Tibial nerve (tissue), 4 donors: ENCODE measurements around the gene HEATR9. TPM values are rescaled to one million over a fixed set of nuclear protein-coding genes. Genes with fewer than 3 reads are reported as not detected.
A peak's percentile ranks its signal among the peaks of the same experiment; 100 is the strongest.
"Not testable (repeated sequence)": the region's sequence is repeated elsewhere in the genome, so short reads cannot be mapped to it uniquely, and the experiment has no call there.

Experiments
- DNase-seq, 2 donors: peaks; one replicate each; pipeline ENCODE4 v3.0.0-alpha.2; 2019; ENCODE audit warnings: low spot score in 2 of 2
- H3K27ac ChIP-seq, 4 donors: fragments of 200-600 bp; sonication (generic) in 3 of 4; one replicate each; pipeline ENCODE4 v1.5.1; 2017 to 2019; ENCODE audit warnings: mild to moderate bottlenecking in 1 of 4
- H3K27me3 ChIP-seq, 2 donors: fragments of 200-600 bp; sonication (generic) in 1 of 2; one replicate each; pipeline versions ENCODE4 v1.5.1 to v1.6.0; 2017 to 2019
- H3K36me3 ChIP-seq, 3 donors: fragments of 200-600 bp; sonication (generic); one replicate each; pipeline ENCODE4 v1.5.1; 2018 to 2019
- H3K4me1 ChIP-seq, 4 donors: fragments of 200-600 bp; sonication (generic) in 3 of 4; one replicate each; pipeline ENCODE4 v1.5.1; 2017 to 2019
- H3K4me3 ChIP-seq, 4 donors: fragments of 200-600 bp; sonication (generic) in 3 of 4; one replicate each; pipeline ENCODE4 v1.5.1; 2017 to 2019; ENCODE audit warnings: mild to moderate bottlenecking in 1 of 4, moderate library complexity in 1 of 4
- H3K9me3 ChIP-seq, 4 donors: fragments of 200-600 bp; sonication (generic) in 3 of 4; one replicate each; pipeline ENCODE4 v1.5.1; 2017 to 2019
- CTCF ChIP-seq, 5 experiments: fragments of 200-600 bp in 3 of 5; fragments of 450-650 bp in 2 of 5; sonication (generic) in 3 of 5; IDR thresholded peaks; one replicate each; pipeline ENCODE4 v1.5.1; 2016 to 2019; ENCODE audit warnings: antibody characterized with exemption in 5 of 5, mild to moderate bottlenecking in 3 of 5, moderate library complexity in 2 of 5
- EP300 ChIP-seq, 2 donors: sonication (generic); formaldehyde crosslinking; IDR thresholded peaks; one replicate each; pipeline ENCODE4 v1.6.1; 2017; ENCODE audit warnings: antibody characterized with exemption in 2 of 2, mild to moderate bottlenecking in 1 of 2
- POLR2A ChIP-seq, 2 donors: fragments of 450-650 bp; IDR thresholded peaks; one replicate each; pipeline ENCODE4 v1.6.1; 2017; ENCODE audit warnings: antibody characterized with exemption in 2 of 2, mild to moderate bottlenecking in 2 of 2, moderate library complexity in 2 of 2
- WGBS, 2 donors: methylation state at CpG; one replicate each; pipeline ENCODE4 v1.1.5; 2018; 5-methylcytosine and 5-hydroxymethylcytosine counted together
- total RNA-seq, 4 donors: library from RNA; depleted of rRNA; stranded (reverse); fragments of >200 nt; gene quantifications; one replicate each; pipeline ENCODE4 v1.1.0, GENCODE V29; 2016

Gene HEATR9
- total RNA-seq, 4 donors from 2014 or later, result not detected

DNA sequence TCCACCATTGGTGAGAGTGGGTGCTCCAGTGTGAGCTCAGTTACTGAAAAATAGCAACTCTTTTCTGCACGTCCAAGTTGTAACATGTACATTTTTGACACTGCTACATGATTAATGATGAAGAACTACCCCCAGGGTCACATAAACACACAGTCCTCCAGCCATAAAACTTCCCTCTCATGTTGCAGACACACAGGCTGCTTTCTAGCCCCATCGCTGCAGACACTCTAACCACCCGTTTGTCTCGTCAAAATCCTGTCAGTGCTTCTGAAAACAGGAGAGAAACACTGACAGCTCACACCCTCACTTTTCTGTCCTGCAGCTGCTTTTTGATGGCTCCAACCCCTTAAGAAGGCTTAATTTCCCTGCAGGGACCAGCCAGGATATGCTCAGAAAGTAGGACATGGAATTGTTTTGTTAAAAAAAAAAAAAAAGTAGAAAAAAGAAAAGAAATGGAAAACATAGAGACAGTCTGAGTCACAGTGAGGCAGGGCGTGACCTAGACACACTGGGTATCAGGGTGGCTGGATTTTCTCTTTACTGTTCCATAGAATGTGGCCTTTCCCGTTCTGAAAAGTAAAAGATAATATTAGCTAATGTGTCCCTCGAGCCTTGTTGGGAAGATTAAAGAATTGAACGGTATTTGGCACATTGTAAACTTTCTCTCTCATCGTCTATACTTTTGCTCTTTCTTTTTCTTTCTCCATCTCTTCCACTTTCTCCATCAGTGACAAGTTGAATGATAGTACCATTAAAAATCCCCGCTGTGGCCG is 32.2 kb upstream of the HEATR9 start:
- no peaks in the 10 kb centered on the region for H3K36me3 ChIP-seq
- no peak overlapping the region for H3K4me3 ChIP-seq
- no peaks in the 10 kb centered on the region for H3K27me3 ChIP-seq
- no peaks in the 10 kb centered on the region for H3K4me1 ChIP-seq
- no peak for DNase-seq
- no peak for TF ChIP-seq EP300 (IDR thresholded peaks at IDR 0.05)
- TF ChIP-seq CTCF (IDR thresholded peaks at IDR 0.05), result no peak
- TF ChIP-seq POLR2A (IDR thresholded peaks at IDR 0.05), result no peak
- 40 to 49% methylated on average over 11 of the region's 11 CpGs for WGBS, 2 donors
- H3K27ac ChIP-seq, result no peak overlapping the region
- H3K9me3 ChIP-seq, result no peaks in the 10 kb centered on the region

GRCh38 chr17:35900280-35900679 is 31.6 kb upstream of the HEATR9 start:
- H3K27me3 ChIP-seq, result no peaks in the 10 kb centered on the region
- DNase-seq, result no peak
- no peaks in the 10 kb centered on the region for H3K4me1 ChIP-seq
- no peak overlapping the region for H3K4me3 ChIP-seq
- H3K9me3 ChIP-seq, result no peaks in the 10 kb centered on the region
- no peak for TF ChIP-seq POLR2A (IDR thresholded peaks at IDR 0.05)
- 77% methylated on average over 5 of the region's 5 CpGs for WGBS, 2 donors
- no peaks in the 10 kb centered on the region for H3K36me3 ChIP-seq
- peak overlapping the region in 1 of 4 donors; percentile 4 for H3K27ac ChIP-seq

- no peak for DNase-seq
- no peaks in the 10 kb centered on the region for H3K36me3 ChIP-seq
- TF ChIP-seq EP300 (IDR thresholded peaks at IDR 0.05) (no peak), CTCF (IDR thresholded peaks at IDR 0.05) (no peak), POLR2A (IDR thresholded peaks at IDR 0.05) (no peak)
- no peak overlapping the region for H3K27ac ChIP-seq
- 61 to 64% methylated on average over 6 of the region's 6 CpGs for WGBS, 2 donors
- H3K27me3 ChIP-seq, result no peaks in the 10 kb centered on the region
- H3K4me3 ChIP-seq, result no peak overlapping the region
- no peaks in the 10 kb centered on the region for H3K4me1 ChIP-seq
- H3K9me3 ChIP-seq, result no peaks in the 10 kb centered on the region
Observed at GRCh38 chr17:35898283-35899070, 29.8 kb upstream of the HEATR9 start.

DNA sequence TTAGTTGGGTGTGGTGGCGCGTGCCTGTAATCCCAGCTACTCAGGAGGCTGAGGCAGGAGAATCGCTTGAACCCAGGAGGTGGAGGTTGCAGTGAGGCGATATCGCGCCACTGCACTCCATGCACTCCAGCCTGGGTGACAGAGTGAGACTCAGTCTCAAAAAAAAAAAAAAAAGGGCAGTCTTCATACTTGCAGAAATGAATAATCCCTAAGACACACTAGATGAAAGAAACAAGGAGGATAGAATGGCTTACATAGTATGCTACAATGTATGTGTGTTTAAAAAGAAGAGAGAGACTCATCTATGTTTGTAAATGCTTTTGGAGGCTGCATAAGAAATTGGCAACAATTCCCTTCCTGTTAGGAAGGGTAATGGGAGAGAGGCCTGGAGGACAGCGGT is 29.1 kb upstream of the HEATR9 start:
- WGBS, 2 donors, result 94 to 95% methylated on average over 7 of the region's 7 CpGs
- DNase-seq, result not testable (repeated sequence)

GRCh38 chr17:35895636-35896587 is 27.2 kb upstream of the HEATR9 start:
- 78 to 81% methylated on average over 14 of the region's 14 CpGs for WGBS, 2 donors
- DNase-seq, result no peak

More for the DNA sequence above, 29.1 kb upstream of the HEATR9 start:
- H3K9me3 ChIP-seq, H3K36me3 ChIP-seq, H3K4me3 ChIP-seq, H3K4me1 ChIP-seq, H3K27me3 ChIP-seq, H3K27ac ChIP-seq: not testable (repeated sequence)

More at GRCh38 chr17:35895636-35896587, 27.2 kb upstream of the HEATR9 start:
- H3K4me1 ChIP-seq, result no peaks in the 10 kb centered on the region
- no peak overlapping the region for H3K27ac ChIP-seq
- H3K4me3 ChIP-seq, result no peak overlapping the region
- no peaks in the 10 kb centered on the region for H3K36me3 ChIP-seq
- TF ChIP-seq EP300 (IDR thresholded peaks at IDR 0.05) (no peak), CTCF (IDR thresholded peaks at IDR 0.05) (no peak), POLR2A (IDR thresholded peaks at IDR 0.05) (no peak)
- H3K27me3 ChIP-seq, result no peaks in the 10 kb centered on the region
- H3K9me3 ChIP-seq, result no peaks in the 10 kb centered on the region
